ENCODE data around the gene DPP6.
"Not testable (repeated sequence)": the region's sequence is repeated elsewhere in the genome, so short reads cannot be mapped to it uniquely, and the experiment has no call there.

DNA sequence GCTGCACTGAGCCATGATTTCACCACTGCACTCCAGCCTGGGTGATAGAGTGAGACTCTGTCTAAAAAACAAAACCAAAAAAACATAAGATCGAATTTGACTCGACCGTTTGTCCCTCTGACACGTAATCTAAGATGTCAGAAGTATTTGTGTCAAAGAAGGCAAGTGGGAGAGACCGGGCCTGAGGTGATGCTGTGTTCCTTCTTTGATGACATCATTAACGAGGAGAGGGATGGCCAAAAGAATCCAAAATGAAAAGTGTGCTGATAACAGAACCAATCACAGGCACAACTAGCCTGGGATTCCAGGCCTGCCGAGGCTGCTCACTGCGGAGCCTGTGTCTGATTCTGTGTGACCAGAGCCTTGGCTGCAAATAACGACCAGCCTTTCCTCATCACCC, 52.9 kb downstream of the DPP6 start:
- TF ChIP-seq, protein P1, sequence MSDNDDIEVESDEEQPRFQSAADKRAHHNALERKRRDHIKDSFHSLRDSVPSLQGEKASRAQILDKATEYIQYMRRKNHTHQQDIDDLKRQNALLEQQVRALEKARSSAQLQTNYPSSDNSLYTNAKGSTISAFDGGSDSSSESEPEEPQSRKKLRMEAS (IDR thresholded peaks at IDR 0.05; ENCODE audit: low read depth, low read length), result not testable (repeated sequence)
- not testable (repeated sequence) for TF ChIP-seq POLR2A (IDR thresholded peaks at IDR 0.05; ENCODE audit: extremely low read depth, insufficient read length)
- TF ChIP-seq, protein P2, sequence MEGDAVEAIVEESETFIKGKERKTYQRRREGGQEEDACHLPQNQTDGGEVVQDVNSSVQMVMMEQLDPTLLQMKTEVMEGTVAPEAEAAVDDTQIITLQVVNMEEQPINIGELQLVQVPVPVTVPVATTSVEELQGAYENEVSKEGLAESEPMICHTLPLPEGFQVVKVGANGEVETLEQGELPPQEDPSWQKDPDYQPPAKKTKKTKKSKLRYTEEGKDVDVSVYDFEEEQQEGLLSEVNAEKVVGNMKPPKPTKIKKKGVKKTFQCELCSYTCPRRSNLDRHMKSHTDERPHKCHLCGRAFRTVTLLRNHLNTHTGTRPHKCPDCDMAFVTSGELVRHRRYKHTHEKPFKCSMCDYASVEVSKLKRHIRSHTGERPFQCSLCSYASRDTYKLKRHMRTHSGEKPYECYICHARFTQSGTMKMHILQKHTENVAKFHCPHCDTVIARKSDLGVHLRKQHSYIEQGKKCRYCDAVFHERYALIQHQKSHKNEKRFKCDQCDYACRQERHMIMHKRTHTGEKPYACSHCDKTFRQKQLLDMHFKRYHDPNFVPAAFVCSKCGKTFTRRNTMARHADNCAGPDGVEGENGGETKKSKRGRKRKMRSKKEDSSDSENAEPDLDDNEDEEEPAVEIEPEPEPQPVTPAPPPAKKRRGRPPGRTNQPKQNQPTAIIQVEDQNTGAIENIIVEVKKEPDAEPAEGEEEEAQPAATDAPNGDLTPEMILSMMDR (IDR thresholded peaks at IDR 0.05; ENCODE audit: low read depth, low read length), result not testable (repeated sequence)
